Endothelial cell of umbilical vein (primary cell): Measurements from ENCODE around the gene UCP3.

ENCODE experiments used
- MYC ChIP-seq: IDR thresholded peaks from one replicate; pipeline ENCODE4 v1.6.1; 2011; ENCODE audit warnings: mild to moderate bottlenecking, low read depth, low read length
- POLR2A ChIP-seq: IDR thresholded peaks from 2 replicates; pipeline ENCODE4 v1.6.1; 2012; ENCODE audit warnings: low read depth, mild to moderate bottlenecking, control low read depth, low read length
- TF ChIP-seq, protein P1 (sequence below), 2 donors: IDR thresholded peaks; 1 replicate in 1 of 2; 2 replicates in 1 of 2; pipeline ENCODE4 v1.5.1; 2011; ENCODE audit warnings: low read length in 2 of 2, mild to moderate bottlenecking in 2 of 2, moderate library complexity in 2 of 2, control low read depth in 1 of 2, inconsistent platforms in 1 of 2, low read depth in 1 of 2; ENCODE audit not compliant: insufficient read depth in 1 of 2; ENCODE audit errors: extremely low read depth in 1 of 2

DNA sequence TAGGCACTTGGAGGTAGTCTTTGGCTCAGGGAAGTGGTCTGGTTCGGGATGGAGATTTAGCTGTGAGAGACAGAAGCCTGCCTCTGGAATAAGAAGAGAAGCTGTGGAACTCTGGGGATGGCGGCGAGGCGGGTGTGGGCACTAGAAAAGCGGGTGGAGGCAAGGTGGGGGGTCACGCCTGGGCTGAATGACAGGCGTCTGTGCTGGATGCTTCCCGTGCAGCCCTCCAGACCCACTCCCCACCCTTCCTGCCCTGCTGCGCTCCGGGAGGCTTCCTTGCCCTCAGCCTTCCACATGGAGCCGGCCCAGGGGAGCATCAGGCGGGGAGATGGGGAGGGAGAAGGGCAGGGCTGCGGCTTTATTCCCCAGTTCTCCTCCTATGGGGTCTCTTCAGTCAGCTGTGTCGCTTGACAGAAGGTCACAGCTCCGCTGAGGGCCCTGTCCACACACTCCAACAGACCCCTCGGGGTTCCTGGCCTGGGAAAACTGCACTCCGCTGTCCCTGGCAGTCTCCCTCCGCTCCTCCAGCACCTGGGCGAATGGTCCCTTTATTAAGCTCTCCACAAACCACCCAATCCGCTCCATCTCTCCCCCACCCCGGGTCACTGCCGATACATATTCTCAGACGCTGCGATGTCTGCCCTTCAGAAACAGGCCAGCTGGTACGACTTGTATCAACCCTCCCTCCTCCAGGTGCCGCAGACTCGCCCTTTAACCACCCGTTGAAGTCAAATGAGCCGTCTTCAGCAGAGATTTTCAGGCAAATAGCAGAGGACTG, 51.8 kb downstream of the UCP3 start:
- TF ChIP-seq, protein P1, sequence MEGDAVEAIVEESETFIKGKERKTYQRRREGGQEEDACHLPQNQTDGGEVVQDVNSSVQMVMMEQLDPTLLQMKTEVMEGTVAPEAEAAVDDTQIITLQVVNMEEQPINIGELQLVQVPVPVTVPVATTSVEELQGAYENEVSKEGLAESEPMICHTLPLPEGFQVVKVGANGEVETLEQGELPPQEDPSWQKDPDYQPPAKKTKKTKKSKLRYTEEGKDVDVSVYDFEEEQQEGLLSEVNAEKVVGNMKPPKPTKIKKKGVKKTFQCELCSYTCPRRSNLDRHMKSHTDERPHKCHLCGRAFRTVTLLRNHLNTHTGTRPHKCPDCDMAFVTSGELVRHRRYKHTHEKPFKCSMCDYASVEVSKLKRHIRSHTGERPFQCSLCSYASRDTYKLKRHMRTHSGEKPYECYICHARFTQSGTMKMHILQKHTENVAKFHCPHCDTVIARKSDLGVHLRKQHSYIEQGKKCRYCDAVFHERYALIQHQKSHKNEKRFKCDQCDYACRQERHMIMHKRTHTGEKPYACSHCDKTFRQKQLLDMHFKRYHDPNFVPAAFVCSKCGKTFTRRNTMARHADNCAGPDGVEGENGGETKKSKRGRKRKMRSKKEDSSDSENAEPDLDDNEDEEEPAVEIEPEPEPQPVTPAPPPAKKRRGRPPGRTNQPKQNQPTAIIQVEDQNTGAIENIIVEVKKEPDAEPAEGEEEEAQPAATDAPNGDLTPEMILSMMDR (IDR thresholded peaks at IDR 0.05; ENCODE audit: extremely low read depth in 1 of 2, insufficient read depth in 1 of 2, low read depth in 1 of 2, low read length in 2 of 2): no peak
- TF ChIP-seq MYC: no peak
- TF ChIP-seq POLR2A: no peak
